ENCODE results near the gene CYTH4.

GRCh38 chr22:37308385-37309200 is 26.3 kb downstream of the CYTH4 start:
- no peak for TF ChIP-seq PAWR (CRISPR knock-in tag; IDR thresholded peaks at IDR 0.05; ENCODE audit: borderline replicate concordance)
- no peak for TF ChIP-seq CREM (IDR thresholded peaks at IDR 0.05)
- no peak for TF ChIP-seq CREM (CRISPR knock-in tag; IDR thresholded peaks at IDR 0.05)
- TF ChIP-seq CCAR2 (optimal IDR thresholded peaks at IDR 0.05; ENCODE audit: low read depth, low read length) = no peak
- TF ChIP-seq RBFOX2 (IDR thresholded peaks at IDR 0.05; ENCODE audit: low read depth, low read length) = no peak
- no peak for TF ChIP-seq POLR2A (IDR thresholded peaks at IDR 0.05; ENCODE audit: insufficient read depth in 1 of 2, low read depth in 2 of 2, low read length in 2 of 2)
- TF ChIP-seq ISL2 (CRISPR knock-in tag; IDR thresholded peaks at IDR 0.05) = no peak
- no peak for TF ChIP-seq ZNF431 (CRISPR knock-in tag; IDR thresholded peaks at IDR 0.05; ENCODE audit: borderline replicate concordance, low read depth)
- no peak for TF ChIP-seq RNF2 (conservative IDR thresholded peaks at IDR 0.05; ENCODE audit: low read depth)
- no peak for TF ChIP-seq CBFB (CRISPR knock-in tag; IDR thresholded peaks at IDR 0.05)
- TF ChIP-seq CTCF (CRISPR knock-in tag; IDR thresholded peaks at IDR 0.05) = no peak
